Fibroblast of lung (primary cell): ENCODE results near the gene PPM1H. TPM values are rescaled to one million over a fixed set of nuclear protein-coding genes. Genes with fewer than 3 reads are reported as not detected.

Experiments used
- DNase-seq, 2 donors: peaks; one replicate each; pipeline versions ENCODE4 v3.0.0 to v3.0.0-alpha.2; 2010; ENCODE audit warnings: low read depth in 2 of 2
- H2AFZ ChIP-seq: 2 replicates; pipeline ENCODE4 v1.5.1; 2012; ENCODE audit warnings: low read length, control low read depth, inconsistent platforms
- H3K27ac ChIP-seq: 2 replicates; pipeline ENCODE4 v1.5.1; 2011; ENCODE audit warnings: low read length, control low read depth; ENCODE audit not compliant: insufficient read depth
- H3K27me3 ChIP-seq: 2 replicates; pipeline ENCODE4 v1.5.1; 2011; ENCODE audit warnings: mild to moderate bottlenecking, low read length; ENCODE audit not compliant: control insufficient read depth, insufficient read depth
- H3K36me3 ChIP-seq: 2 replicates; pipeline ENCODE4 v1.5.1; 2011; ENCODE audit warnings: low read length; ENCODE audit not compliant: control insufficient read depth, insufficient read depth
- H3K4me1 ChIP-seq: 2 replicates; pipeline ENCODE4 v1.5.1; 2011; ENCODE audit warnings: low read length; ENCODE audit not compliant: control insufficient read depth, insufficient read depth; ENCODE audit errors: extremely low read depth
- H3K4me2 ChIP-seq: 2 replicates; pipeline ENCODE4 v1.5.1; 2011; ENCODE audit warnings: low read length, control low read depth; ENCODE audit not compliant: insufficient read depth; ENCODE audit errors: extremely low read depth
- H3K4me3 ChIP-seq, 4 experiments: fragments of 200-600 bp in 1 of 4; sonication (generic) in 1 of 4; replicated peaks in 1 of 4; 2 replicates each; pipeline ENCODE4 v1.5.1; 2011 to 2016; ENCODE audit warnings: low read length in 4 of 4, low read depth in 3 of 4, mild to moderate bottlenecking in 3 of 4, control low read depth in 2 of 4, inconsistent platforms in 1 of 4, mixed read lengths in 1 of 4; ENCODE audit not compliant: insufficient read depth in 1 of 4; ENCODE audit errors: control extremely low read depth in 1 of 4
- H3K79me2 ChIP-seq: 2 replicates; pipeline ENCODE4 v1.5.1; 2012; ENCODE audit warnings: mild to moderate bottlenecking, low read length, inconsistent platforms; ENCODE audit not compliant: control insufficient read depth, insufficient read depth
- H3K9ac ChIP-seq: 2 replicates; pipeline ENCODE4 v1.5.1; 2011; ENCODE audit warnings: mild to moderate bottlenecking, low read length, control low read depth; ENCODE audit not compliant: insufficient read depth
- H3K9me3 ChIP-seq: 2 replicates; pipeline ENCODE4 v1.5.1; 2012; ENCODE audit warnings: low read depth, low read length; ENCODE audit not compliant: control insufficient read depth, insufficient read depth
- H4K20me1 ChIP-seq: 2 replicates; pipeline ENCODE4 v1.5.1; 2011; ENCODE audit warnings: low read length; ENCODE audit not compliant: control insufficient read depth, insufficient read depth; ENCODE audit errors: extremely low read depth
- CTCF ChIP-seq, 2 donors: IDR thresholded peaks in 1 of 2; conservative IDR thresholded peaks in 1 of 2; 1 replicate in 1 of 2; 2 replicates in 1 of 2; pipeline ENCODE4 v1.5.1; 2011 to 2012; ENCODE audit warnings: low read length in 2 of 2, control low read depth in 1 of 2, inconsistent platforms in 1 of 2, low read depth in 1 of 2, mild to moderate bottlenecking in 1 of 2
- EZH2 ChIP-seq: IDR thresholded peaks from 2 replicates; pipeline ENCODE4 v1.5.1; 2012; ENCODE audit warnings: low read length, control low read depth, mild to moderate bottlenecking; ENCODE audit errors: missing control alignments
- polyA plus RNA-seq, 2 donors: library from polyadenylated mRNA; depleted of rRNA in 1 of 2; stranded (reverse) in 1 of 2; unstranded in 1 of 2; fragments of >200 nt; gene quantifications; 2 replicates each; pipeline ENCODE4 v1.2.1, GENCODE V29; 2011 to 2012; ENCODE audit warnings: missing spikeins in 1 of 2
- total RNA-seq: library from RNA; depleted of rRNA; stranded (reverse); fragments of >200 nt; gene quantifications from 2 replicates; pipeline ENCODE4 v1.2.1, GENCODE V29; 2014

Gene PPM1H
- total and polyA plus RNA-seq, 2 donors (not counting 1 experiment from before 2014, with no cell fraction given): 0.57 to 3.1 TPM

DNA sequence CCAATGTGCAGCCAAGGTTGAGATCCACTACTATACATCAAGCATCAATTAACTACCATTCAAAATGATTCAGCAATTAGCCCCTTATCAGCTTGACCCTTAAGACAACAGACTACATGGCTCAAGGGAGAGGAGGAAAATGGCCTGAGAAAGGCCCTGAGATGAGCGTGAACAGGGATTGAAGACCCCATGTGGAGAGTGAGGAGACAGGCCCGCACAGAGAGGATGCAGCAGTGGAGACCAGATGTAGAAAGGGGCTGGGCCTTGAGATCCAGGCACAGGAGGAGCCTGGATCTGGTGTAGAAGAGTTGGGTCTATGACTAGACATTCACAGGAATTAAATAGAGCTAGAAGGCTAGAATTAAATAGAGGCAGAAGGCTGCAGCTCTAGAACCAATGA, 239.3 kb downstream of the PPM1H start:
- Histone ChIP-seq H3K27ac (no peak overlapping the region), H4K20me1 (no peaks in the 10 kb centered on the region), H3K4me1 (peaks cover 15% of the 10 kb centered on the region), H3K79me2 (no peaks in the 10 kb centered on the region), H2AFZ (no peak overlapping the region), H3K36me3 (no peaks in the 10 kb centered on the region), H3K9ac (no peak overlapping the region), H3K4me3 (no peak overlapping the region), H3K4me2 (no peak overlapping the region), H3K27me3 (no peaks in the 10 kb centered on the region), H3K9me3 (no peaks in the 10 kb centered on the region)
- DNase-seq: no peak
- TF ChIP-seq EZH2 (no peak), CTCF (conservative IDR thresholded peaks at IDR 0.05 in 1 of 2, IDR thresholded peaks at IDR 0.05 in 1 of 2; ENCODE audit: low read depth in 1 of 2, low read length in 2 of 2) (no peak)

DNA sequence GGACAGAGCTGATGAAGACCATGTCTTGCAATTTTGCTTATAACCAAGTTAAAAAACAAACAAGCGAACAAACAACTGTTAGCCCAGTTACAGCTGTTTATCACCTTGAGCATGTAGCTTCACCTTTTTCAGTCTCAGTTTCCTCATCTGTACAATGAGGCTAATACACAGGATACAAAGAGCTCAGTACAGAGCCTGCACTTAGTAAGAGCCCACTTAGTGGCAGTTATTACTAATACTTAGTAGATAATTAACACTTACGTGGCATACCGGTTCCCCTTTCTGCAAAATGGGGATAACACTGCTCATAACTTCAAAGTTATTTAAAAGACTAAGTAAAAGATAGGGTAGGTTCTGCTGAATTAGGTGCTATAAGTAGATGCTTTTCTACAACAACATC, 240.3 kb downstream of the PPM1H start:
- no peak for TF ChIP-seq EZH2
- TF ChIP-seq CTCF (conservative IDR thresholded peaks at IDR 0.05 in 1 of 2, IDR thresholded peaks at IDR 0.05 in 1 of 2; ENCODE audit: low read depth in 1 of 2, low read length in 2 of 2): no peak
- Histone ChIP-seq H3K36me3 (no peaks in the 10 kb centered on the region), H3K4me3 (no peak overlapping the region), H2AFZ (no peak overlapping the region), H3K27ac (no peak overlapping the region), H3K9ac (no peak overlapping the region), H3K4me1 (peaks cover 13% of the 10 kb centered on the region), H4K20me1 (no peaks in the 10 kb centered on the region), H3K79me2 (no peaks in the 10 kb centered on the region), H3K27me3 (no peaks in the 10 kb centered on the region), H3K9me3 (no peaks in the 10 kb centered on the region), H3K4me2 (no peak overlapping the region)
- DNase-seq: no peak

- Histone ChIP-seq H3K79me2 (no peaks in the 10 kb centered on the region), H3K4me3 (no peak overlapping the region), H3K27ac (no peak overlapping the region), H3K9me3 (no peaks in the 10 kb centered on the region), H3K4me2 (no peak overlapping the region), H3K27me3 (no peaks in the 10 kb centered on the region), H2AFZ (no peak overlapping the region), H3K9ac (no peak overlapping the region), H3K36me3 (no peaks in the 10 kb centered on the region), H3K4me1 (peaks cover 13% of the 10 kb centered on the region), H4K20me1 (no peaks in the 10 kb centered on the region)
- TF ChIP-seq CTCF (conservative IDR thresholded peaks at IDR 0.05 in 1 of 2, IDR thresholded peaks at IDR 0.05 in 1 of 2; ENCODE audit: low read depth in 1 of 2, low read length in 2 of 2): no peak
- no peak for TF ChIP-seq EZH2
- no peak for DNase-seq
These were observed 240.8 kb downstream of the PPM1H start for GRCh38 chr12:62694116-62694515.
